ENCODE results near the gene CAV3.

The CAV3 gene

DNA sequence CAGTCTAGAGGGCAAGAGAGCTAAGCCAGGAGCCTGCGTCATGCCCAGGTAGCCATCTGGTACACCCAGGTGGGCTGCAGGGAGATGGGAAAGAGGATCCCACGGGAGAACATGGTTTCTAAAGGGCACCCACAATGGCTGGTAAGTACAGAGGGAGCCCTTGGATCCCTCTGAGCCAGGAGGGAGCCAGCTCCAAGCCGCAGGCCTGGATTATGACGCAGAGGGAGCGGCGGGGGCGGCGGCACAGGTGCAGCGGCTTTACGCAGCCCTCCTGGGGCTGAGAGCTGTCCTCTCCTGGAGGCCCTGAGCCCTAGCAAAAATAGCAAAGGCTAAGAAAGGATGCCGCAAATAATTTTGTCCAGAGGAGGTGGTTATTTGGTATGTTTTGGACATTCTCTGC lies 2.8 kb downstream of the CAV3 start:
- no peak for DNase-seq (ENCODE audit: low spot score)

DNA sequence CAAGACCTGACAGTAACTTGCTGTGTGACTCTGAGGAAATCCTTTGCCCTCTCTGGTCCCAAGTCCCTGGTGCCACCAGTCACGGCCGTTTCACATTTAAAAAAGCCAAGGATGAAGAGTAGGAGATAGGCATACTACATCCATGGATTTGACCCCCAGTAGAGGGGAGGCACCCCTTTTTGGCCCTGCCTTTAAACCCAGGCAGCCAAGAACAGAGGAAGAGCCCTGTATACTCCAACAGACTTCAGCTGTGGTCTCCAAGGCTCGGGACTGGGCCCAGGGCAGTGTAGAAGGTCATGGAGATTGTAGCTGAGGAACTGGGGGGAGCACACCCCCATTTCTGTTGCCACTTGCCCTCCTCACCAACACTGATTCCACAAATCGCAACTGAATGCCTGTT lies 3.7 kb downstream of the CAV3 start:
- DNase-seq (ENCODE audit: low spot score) = no peak

DNA sequence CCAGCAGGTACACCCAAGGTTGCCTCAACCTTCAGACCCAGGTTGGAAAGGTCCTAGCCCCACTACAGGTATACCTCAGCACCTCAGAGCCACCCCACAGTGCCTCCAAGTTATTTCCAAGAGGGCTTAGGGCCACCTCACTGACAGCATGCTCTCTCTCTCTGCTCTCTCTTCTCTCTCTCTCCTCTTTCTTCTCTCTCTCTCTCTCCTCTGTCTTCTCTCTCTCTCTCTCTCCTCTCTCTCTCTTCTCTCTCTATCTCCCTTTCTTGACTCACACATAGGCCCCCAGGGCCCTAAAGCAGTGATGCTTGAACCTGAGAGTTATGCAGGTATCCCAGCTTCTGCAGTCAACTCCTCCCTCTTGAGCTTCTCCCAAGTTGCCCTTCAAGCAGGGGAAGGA lies 4.2 kb downstream of the CAV3 start:
- DNase-seq (ENCODE audit: low spot score) = no peak

DNA sequence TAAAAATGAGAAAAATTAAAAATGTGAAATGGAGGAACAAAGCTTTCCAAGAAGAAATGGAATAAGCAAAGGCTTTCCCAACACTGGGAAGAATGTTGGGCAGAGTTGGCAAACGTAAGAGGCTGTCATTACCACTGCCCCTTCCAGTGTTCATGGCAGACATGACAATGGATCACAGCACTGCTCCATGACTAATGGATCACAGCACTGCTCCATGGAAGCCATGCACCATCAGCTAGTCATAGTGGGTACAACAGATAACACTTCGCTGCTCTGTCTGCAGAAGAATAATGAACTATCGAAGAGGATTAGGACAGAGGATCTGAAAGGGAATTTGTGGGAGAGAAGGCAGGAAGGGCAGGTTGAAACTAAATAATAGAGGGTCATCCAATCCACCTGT lies 5.0 kb downstream of the CAV3 start:
- no peak for DNase-seq (ENCODE audit: low spot score)

DNA sequence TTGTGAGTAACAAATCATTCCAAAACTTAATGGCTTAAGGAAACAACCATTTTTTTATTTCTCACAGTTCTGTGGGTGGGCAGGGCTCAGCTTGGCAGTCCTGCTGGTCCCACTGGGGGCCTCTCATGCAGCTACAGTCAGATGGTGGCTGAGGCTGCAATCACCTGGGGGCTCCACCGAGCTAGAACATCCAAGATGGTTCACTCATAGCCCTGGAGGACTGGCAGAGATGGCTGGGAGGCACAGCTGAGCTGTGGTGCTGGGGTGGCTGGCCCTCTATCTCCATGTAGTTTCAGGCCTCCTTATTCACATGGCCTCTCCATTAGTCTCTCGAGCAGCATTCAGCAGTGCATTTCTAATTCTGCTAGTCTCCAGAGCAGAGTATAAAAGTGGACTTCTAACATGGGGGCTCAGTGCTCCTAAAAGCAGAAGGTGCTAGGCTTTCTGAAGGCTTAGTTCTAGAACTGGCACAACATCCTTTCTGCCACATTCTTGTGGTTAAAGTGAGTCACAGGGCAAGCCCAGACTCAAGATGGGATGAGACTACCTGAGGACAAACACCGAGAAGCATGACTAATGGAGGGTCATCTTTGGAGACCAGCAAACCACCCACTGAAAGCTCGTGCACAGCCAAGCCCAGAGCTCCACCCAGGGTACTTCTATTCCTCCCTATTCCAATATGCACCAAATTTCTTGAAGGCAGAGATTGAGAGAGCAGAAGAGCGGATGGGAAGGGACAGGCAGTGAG lies 6.3 kb downstream of the CAV3 start:
- DNase-seq (ENCODE audit: low spot score) = no peak

DNA sequence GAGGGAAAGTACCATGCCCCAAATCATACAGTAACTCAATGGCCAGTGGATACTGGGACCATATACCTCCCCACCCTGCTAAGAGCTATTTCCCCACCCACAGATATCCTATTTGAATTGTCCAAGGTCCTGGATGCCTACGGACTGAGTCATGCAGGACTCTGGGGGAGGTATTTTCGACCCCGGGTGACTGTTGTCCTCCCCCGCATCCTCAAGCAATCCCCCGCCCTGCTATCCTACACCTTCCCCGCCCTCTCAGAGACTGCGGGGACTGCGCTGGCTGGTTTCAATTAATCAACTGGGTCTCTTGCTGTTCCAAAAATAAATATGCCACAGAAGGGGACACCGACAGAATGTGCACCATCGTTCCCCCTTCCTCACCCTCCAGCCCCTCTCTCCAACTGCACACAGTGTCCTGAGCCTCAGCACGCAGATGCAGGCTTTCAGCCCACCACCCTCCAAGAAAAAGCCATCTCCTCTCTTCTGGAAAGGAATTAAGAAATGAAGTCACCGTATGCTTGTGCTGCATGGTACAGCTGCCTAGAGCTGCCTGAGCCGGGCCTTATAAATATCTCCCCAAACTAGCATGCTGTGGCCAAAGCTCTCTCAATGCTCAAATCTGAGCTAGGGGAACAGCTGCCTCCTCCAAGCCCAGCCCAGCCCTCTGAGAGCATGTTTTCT lies 8.1 kb downstream of the CAV3 start:
- DNase-seq (ENCODE audit: low spot score) = peak; percentile 91

DNA sequence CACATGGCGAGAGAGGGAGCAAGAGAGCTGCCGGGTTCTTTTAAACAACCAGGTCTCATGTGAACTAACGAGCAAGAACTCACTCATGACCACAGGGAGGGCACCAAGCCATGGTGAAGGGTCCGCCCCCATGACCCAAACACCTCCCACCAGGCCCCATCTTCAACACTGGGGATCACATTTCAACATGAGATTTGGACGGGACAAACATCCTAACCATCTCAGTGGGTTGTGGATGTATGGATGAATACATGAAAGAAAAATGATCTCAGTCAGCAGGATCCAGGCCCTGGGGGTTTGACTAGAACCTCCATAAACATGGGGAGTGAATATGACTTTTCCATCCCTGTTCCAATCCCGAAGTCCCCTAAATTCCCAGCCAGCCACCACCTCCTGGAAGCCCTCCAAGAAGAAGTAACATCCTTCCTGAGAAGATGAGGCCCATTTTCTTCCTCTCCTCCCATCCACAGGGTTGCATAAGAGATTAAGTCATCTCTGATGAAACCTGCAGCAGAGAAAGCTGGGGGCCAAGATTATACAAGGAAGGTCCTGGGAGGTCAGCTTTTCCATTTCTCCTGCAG lies 9.5 kb downstream of the CAV3 start:
- no peak for DNase-seq (ENCODE audit: low spot score)

DNA sequence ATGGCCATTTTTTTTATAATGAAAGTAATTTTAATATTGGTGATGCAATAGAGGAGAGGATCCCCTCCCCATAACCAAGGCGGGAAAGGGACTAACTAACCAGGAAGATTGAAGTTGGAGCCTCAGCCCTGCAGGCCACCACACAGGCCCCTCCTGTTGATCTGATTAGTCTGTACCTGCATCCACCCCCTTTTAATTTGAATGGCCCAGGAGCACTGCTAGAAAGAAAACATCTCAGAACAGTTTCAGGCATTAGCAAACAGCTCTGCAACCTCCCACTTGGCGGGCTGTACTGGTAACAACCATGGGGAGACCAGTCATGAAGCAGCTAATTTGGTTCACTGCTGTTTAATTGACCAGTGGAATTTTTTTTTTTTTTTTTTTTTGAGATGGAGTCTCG lies 10.3 kb downstream of the CAV3 start:
- DNase-seq (ENCODE audit: low spot score) = no peak

DNA sequence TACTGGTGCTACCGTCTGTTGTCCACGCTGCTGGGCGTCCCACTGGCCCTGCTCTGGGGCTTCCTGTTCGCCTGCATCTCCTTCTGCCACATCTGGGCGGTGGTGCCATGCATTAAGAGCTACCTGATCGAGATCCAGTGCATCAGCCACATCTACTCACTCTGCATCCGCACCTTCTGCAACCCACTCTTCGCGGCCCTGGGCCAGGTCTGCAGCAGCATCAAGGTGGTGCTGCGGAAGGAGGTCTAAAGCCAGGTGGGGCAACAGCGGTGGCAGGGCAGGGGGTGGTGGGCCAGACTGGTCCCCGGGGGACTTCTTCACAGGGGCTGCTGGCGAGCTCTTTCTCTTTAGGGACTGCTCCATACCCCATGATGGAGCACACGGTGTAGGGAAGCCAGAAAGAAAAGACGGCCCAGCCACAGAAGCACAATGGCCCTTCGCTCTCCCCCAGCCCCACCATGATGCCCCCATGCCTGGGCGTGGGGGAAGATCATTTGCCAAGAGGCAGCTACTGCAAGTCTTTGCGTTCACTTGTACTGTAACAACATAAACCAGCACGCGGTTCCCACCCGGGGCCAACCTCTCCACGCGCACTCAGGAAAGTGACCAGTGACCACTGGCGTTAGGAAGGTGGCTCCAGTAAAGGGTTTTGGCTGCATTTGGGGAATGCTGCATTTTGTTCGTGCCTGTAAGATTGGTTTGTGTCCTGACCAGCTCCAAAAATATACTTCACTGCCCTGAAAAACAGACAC lies 12.2 kb downstream of the CAV3 start:
- no peak for DNase-seq (ENCODE audit: low spot score)

DNA sequence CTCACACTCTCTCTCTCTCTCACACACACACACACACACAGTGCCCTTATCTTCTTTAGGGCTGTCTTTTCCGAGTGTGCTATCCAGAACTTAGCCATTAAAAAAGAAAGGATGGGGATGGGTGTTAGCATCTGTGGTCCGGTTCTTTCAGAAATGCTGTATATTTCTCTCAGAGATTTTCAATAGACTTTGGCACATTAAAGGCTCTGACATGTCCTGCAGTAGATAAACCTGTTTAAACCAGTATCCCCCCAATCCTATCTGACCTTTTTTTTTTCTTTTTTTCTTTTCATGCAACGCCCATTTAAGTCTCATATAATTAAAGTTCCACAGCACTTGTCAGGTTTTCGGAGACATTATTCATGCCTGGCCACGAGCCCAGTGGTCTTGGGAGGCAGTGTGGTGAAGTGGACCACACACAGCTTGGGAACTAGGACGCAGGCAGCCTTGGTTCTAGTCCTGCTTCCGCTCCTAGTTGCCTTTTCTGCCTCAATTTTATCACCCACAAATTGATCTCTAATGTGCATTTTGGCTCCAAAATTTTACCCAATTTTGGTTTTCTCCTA lies 13.3 kb downstream of the CAV3 start:
- no peak for DNase-seq (ENCODE audit: low spot score)

DNA sequence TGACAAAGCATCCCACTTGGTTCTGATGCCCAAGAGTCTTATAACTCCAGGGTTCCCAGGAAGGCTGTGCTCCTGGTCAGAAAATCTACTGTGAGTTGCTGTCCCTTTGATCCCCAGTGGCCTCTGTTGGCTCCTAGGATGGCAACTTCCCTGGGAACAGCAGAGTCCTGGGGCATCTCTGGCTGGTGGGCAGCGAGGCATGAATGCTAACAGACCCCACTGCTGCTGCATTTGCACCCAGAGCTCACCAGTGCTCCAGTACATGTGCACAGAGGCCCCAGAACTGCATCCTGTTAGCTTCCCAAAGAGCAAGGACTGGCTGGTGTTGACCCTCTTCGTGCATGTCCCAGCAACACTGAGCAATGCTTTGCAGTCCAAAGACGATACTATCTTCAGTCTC lies 15.7 kb downstream of the CAV3 start:
- DNase-seq (ENCODE audit: low spot score) = no peak

DNA sequence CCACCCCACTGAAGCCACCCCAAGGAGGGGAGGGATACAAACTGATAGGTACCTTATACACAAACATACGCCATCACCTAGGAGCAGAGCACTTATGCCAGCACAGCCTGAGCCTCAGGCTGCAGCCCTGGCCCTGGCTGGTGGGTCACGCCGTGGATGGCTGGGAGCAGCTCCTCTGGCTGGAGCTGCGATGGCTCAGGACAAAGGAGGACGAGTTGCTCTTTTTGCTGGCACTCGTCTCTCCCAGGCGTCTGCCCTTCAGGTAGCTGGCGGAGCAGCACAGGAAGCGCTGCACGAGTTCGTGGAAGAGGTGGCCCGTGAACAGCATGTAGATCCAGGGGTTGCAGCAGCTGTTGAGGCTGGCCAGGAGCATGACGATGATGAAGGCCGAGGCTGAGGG lies 19.2 kb downstream of the CAV3 start:
- DNase-seq (ENCODE audit: low spot score) = no peak

DNA sequence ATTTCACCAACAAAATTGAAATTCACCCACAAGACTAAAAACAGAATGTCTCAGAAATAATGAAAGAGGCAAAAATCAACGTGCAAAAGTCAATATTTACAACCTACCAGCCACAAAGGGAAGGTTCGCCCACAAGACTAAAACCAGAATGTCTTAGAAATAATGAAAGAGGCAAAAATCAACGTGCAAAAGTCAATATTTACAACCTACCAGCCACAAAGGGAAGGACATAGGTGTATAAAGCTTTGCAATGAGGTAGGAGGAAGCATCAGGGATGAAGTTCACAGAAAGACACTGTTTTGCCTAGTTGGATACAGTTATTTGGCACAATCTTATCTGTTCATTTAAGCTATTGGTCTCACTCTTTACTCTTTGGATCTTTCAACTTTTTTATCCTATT lies 21.5 kb downstream of the CAV3 start:
- DNase-seq (ENCODE audit: low spot score) = no peak

DNA sequence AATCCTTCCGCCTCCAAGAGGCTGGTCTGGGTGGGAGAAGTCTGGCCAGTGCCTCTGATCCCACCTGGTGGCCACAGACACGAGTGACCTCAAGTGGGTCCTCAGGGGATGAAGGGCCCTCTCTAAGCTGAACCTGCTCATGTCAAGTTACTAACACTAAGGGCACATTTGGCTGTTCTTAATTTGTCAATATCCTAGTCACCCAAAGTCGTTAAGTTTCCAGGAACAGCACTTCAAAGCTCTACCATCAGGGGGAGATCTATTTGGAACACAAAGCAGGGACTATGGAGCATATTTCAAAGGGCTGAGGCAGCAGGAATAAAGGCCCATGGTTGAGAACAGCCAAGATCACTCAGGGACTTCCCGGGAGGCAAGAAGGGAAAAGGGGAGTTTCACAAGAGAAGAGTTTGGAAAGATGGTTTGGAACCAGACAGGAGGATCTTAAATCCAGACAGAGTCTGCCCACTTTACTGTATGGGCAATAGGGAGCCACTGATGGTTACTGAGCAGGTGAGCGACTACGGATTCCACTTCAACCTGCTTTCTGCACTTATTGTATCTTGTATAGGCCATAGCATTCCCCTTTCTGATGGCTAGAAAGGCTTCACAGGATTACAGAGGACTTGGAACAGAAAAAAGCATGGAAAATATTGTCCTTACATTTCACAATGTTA lies 22.1 kb downstream of the CAV3 start:
- peak; percentile 66 for DNase-seq (ENCODE audit: low spot score)

DNA sequence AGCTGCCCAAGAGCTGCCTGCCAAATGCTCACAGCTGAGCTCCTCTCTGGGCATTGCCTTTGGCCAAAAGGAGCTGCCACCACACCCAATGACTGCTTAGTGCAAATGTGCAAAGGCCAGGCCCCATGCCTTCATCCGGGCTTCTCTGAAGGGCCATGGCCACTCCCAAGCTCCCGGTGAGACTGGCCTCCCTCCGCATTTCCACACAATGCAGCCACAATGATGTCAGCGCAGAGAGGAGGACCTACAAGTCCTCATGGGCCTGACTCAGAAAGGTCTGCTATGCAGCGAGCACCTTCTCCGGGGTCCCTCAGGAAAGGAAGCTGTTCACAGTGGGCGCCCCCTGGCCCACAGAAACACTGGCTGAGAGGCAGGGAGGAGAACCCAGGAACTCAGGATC lies 23.1 kb downstream of the CAV3 start:
- DNase-seq (ENCODE audit: low spot score) = no peak

DNA sequence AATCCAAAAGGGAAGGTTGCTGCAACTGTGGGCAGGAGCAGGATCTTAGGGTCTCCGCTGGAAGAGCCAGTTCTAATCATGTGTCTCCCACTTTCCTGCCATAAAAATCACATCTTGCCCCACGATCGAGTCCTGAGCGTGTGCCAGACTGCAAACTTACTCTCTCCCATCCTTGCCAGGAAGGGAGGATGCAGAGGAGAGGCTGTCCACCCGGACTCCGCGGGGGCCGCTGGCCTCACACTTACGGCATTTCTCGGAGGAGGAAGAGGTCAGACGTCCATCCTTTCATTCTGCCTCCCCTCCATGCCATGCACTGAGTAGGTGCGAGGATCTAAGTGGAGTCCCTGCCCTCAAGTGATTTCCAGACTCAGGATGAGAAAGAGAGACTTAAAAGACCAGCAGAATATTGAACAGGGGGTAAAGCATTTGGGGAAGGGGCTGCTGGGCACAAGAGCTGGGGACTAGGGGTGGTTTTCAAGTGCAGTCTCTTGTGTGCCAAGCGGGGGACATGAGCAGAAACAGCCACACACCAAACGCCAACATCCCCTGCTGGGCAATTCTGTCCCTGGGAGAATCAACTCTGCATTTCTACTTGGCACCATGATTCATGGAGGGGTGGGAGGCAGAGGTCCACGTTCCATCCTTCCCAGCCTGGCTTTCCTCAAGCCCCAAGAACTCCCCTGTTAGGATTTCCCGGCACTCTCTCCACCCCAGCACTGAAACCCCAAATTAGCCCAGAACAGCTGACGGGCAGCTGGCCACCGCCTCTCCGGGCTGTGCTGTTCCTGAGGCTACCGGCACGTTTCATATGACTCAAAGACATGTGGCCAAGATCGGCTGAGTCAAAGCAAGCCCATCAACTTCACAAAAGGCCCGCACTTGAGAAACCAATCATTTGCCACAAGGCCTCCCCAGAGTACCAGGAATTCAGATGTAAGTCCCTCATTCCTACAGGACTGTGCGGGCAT lies 24.2 kb downstream of the CAV3 start:
- no peak for DNase-seq (ENCODE audit: low spot score)

DNA sequence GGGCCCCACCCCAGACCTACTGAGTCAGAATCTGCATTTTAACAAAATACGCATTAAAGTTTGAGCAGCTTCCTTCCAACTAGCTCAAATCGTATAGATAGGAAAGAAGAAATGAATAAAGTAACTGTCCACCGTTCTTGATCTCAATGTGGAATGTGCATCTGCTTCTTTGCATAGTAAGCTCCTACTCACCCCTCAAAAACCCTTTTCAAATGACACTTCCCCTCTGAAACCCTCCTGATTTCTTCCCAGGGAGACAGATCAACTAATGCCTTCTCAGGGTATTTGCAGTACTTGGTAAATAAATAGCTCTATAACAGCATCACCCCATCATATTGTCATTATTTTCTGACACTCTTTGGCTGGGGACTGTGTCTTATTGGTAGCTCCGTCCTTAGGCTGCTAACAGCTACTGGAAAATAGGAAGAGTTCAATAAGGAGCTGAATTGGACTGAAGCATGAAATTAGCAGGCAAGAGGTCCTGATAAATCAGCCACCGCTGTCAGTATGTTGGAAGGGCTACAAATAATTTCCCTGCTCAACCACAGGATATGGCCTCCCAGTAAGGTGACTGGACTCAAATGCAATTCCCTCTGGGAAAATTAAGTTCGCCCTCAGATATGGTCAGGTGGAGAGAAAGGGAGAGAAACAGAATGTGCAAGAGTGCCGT lies 25.6 kb downstream of the CAV3 start:
- no peak for DNase-seq (ENCODE audit: low spot score)

DNA sequence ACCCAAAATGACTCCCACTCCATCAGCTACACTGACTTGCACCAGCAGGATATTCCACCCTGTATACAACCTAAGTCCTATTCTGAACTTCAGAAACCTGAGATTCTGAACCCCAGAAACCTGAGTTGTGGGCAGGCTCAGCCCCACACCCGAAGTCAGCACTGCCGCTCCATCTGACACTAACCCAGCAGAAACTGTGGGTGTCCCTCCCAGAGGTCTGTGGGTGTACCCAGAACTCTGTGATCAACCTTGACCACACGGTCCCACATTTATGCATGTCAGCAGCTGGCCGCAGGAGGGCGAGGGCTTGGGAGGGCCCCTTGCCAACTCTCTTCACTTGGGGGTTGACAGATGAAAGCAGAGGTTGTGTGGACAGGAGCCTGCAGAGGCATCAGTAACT lies 26.5 kb downstream of the CAV3 start:
- no peak for DNase-seq (ENCODE audit: low spot score)

DNA sequence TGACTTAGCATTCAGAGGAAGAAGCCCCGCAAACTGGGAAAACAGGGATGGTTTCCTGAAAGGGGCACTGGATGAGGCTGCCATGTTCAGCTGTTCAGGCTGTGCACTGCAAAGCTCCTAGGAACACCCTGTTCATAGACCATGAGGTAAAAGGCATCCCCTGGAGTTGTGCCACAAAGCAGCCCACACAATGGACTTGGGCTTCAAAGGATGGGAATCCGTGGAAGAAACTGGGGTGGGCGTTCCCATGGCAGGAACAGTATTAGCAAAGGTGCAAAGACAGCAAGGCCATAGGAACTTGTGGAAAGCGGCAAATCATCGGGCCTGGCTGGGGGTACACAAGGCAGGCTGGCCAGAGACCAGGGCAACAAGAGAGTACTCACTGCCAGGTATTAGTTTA lies 26.9 kb downstream of the CAV3 start:
- DNase-seq (ENCODE audit: low spot score) = no peak

DNA sequence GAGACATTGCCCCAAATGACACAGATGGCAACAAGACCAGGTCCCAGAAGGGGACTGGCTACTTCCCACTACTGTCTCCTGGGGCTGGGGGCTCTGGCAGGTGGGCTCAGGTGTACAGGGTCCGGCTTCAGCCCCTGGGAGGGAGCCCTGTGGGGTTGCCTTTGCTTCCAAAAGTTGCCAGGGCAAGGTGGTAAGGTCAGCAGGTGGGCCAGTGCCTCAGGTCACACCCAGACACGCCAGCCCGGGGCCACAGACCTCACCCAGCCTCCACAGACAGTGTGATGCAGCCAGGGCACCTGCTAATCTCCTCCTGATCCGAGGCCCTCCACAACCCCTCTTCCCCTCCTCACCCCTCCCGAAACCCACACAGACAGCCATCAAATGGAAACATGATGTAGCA lies 28.3 kb downstream of the CAV3 start:
- no peak for DNase-seq (ENCODE audit: low spot score)

All from HuH-7.5 (cell line).